OCI-LY3 (cell line): ENCODE results near the gene DHDH.

ENCODE experiments used
- CTCF ChIP-seq: fragments of 200-600, 300-600 bp; sonication (generic); IDR thresholded peaks from 2 replicates; pipeline ENCODE4 v1.5.1; 2014; ENCODE audit warnings: antibody characterized with exemption, low read length, low read depth
- EZH2phosphoT487 ChIP-seq: fragments of 200-600 bp; shearing (Covaris generic); IDR thresholded peaks from 2 replicates; pipeline ENCODE4 v1.6.1; 2018; ENCODE audit warnings: antibody characterized with exemption, mixed run types, low read depth

- no peak for TF ChIP-seq CTCF
- no peak for TF ChIP-seq EZH2phosphoT487
Observed at GRCh38 chr19:48925240-48925843, 8.2 kb upstream of the DHDH start.
